HepG2 (cell line): ENCODE data around the gene LSM10. TPM values are rescaled to one million over a fixed set of nuclear protein-coding genes. Genes with fewer than 3 reads are reported as not detected.

Experiments used
- ATAC-seq: fragments of 200-7000 bp; cut with Tn5 transposase; 3 replicates; pipeline ENCODE4 v1.9.1; 2020; ENCODE audit warnings: mild to moderate bottlenecking, moderate library complexity
- BruUV-seq: library from RNA; stranded (reverse); fragments of 400-500 nt; replicated peaks from 2 replicates; lab custom pipeline; 2021; lab: Mats Ljungman, UMichigan
- CTCF ChIA-PET: fragments of 300-600 bp; formaldehyde crosslinking; extraction: SDS; loops from one replicate; lab custom pipeline; 2021; ENCODE audit warnings: low total read pairs, inconsistent platforms, low intra/inter-chr PET ratio; lab: Yijun Ruan, JAX
- POLR2A ChIA-PET: fragments of 350-600 bp; sonication (Branson Sonifier 250); formaldehyde crosslinking; loops from one replicate; lab custom pipeline; 2020; ENCODE audit warnings: antibody characterized with exemption, inconsistent platforms; lab: Yijun Ruan, JAX
- DNase-seq: peaks from one replicate; pipeline ENCODE4 v3.0.0-alpha.2; 2015; ENCODE audit warnings: low spot score
- FAIRE-seq: peaks from 3 replicates; lab custom pipeline; 2011; peaks lifted over from hg19 to GRCh38; lab: Jason Lieb, UNC
- H2AFZ ChIP-seq: one replicate; pipeline ENCODE4 v1.6.1; 2011; ENCODE audit warnings: low read length, inconsistent platforms
- H3K27ac ChIP-seq: fragments of 300-600 bp; 3 replicates; pipeline ENCODE4 v1.8.0; 2011; ENCODE audit warnings: mixed run types, mild to moderate bottlenecking, mixed read lengths, low read length, inconsistent platforms; ENCODE audit not compliant: insufficient read depth; ENCODE audit errors: extremely low read length
- H3K27me3 ChIP-seq, 2 experiments: fragments of 200-600 bp in 1 of 2; 2 replicates in 1 of 2; 3 replicates in 1 of 2; pipeline versions ENCODE4 v1.6.0 to v1.8.0; 2011; ENCODE audit warnings: low read length in 2 of 2, mild to moderate bottlenecking in 2 of 2, moderate library complexity in 2 of 2, inconsistent platforms in 1 of 2; ENCODE audit not compliant: insufficient read depth in 2 of 2, control insufficient read depth in 1 of 2
- H3K36me3 ChIP-seq, 2 experiments: fragments of 200-600 bp in 1 of 2; replicated peaks in 1 of 2; 2 replicates in 1 of 2; 3 replicates in 1 of 2; pipeline versions ENCODE4 v1.5.1 to v1.8.0; 2011; ENCODE audit warnings: low read length in 2 of 2, inconsistent platforms in 1 of 2; ENCODE audit not compliant: insufficient read depth in 2 of 2, control insufficient read depth in 1 of 2
- H3K4me1 ChIP-seq: 2 replicates; pipeline ENCODE4 v1.5.1; 2012; ENCODE audit warnings: low read length, inconsistent platforms; ENCODE audit not compliant: insufficient read depth
- H3K4me2 ChIP-seq: 2 replicates; pipeline ENCODE4 v1.6.0; 2011; ENCODE audit warnings: low read depth, low read length, inconsistent platforms
- H3K4me3 ChIP-seq, 3 experiments: fragments of 200-600 bp in 1 of 3; sonication (generic), shearing (Covaris generic) in 1 of 3; replicated peaks in 1 of 3; 2 replicates each; pipeline ENCODE4 v1.5.1; 2011 to 2016; ENCODE audit warnings: low read length in 3 of 3, inconsistent platforms in 2 of 3, low read depth in 2 of 3, mild to moderate bottlenecking in 2 of 3, control low read depth in 1 of 3, mixed read lengths in 1 of 3; ENCODE audit not compliant: insufficient read depth in 1 of 3
- H3K79me2 ChIP-seq: one replicate; pipeline ENCODE4 v1.6.1; 2011; ENCODE audit warnings: low read length, inconsistent platforms; ENCODE audit not compliant: insufficient read depth
- H3K9ac ChIP-seq: 2 replicates; pipeline ENCODE4 v1.6.0; 2011; ENCODE audit warnings: mild to moderate bottlenecking, low read depth, low read length, inconsistent platforms; ENCODE audit not compliant: insufficient read depth
- H3K9me3 ChIP-seq: 2 replicates; pipeline ENCODE4 v1.5.1; 2012; ENCODE audit warnings: mild to moderate bottlenecking, low read length
- H4K20me1 ChIP-seq: 2 replicates; pipeline ENCODE4 v1.6.0; 2011; ENCODE audit warnings: inconsistent platforms, mild to moderate bottlenecking, low read length, moderate library complexity; ENCODE audit not compliant: insufficient read depth
- EHMT2 ChIP-seq: fragments of 200-600 bp; sonication (generic); IDR thresholded peaks from 2 replicates; pipeline ENCODE4 v1.7.0; 2017; ENCODE audit warnings: antibody characterized with exemption, low read depth, low read length, borderline replicate concordance
- IKZF1 ChIP-seq: fragments of 450-650 bp; IDR thresholded peaks from 2 replicates; pipeline ENCODE4 v1.7.1; 2016
- IRF2 ChIP-seq: IDR thresholded peaks from 2 replicates; pipeline ENCODE4 v1.6.1; 2018; ENCODE audit warnings: missing genetic modification reagents, missing compliant biosample characterization
- RXRB ChIP-seq: IDR thresholded peaks from 2 replicates; pipeline ENCODE4 v1.6.1; 2016; ENCODE audit warnings: borderline replicate concordance, missing genetic modification reagents, missing compliant biosample characterization
- SAFB2 ChIP-seq: sonication (generic); formaldehyde crosslinking; IDR thresholded peaks from 2 replicates; pipeline ENCODE4 v1.5.1; 2020; ENCODE audit warnings: missing genetic modification reagents, low read depth, mild to moderate bottlenecking, borderline replicate concordance
- SALL2 ChIP-seq: sonication (generic); formaldehyde crosslinking; IDR thresholded peaks from 2 replicates; pipeline ENCODE4 v1.8.1; 2023; ENCODE audit warnings: mild to moderate bottlenecking, missing genetic modification reagents, inconsistent platforms
- ZBTB3 ChIP-seq: sonication (generic); formaldehyde crosslinking; IDR thresholded peaks from 2 replicates; pipeline ENCODE4 v1.4.0; 2020; ENCODE audit warnings: low read depth, mild to moderate bottlenecking, moderate library complexity, missing genetic modification reagents, borderline replicate concordance
- ZMAT3 ChIP-seq: sonication (generic); formaldehyde crosslinking; conservative IDR thresholded peaks from 2 replicates; pipeline ENCODE4 v1.7.0; 2021; ENCODE audit warnings: missing genetic modification reagents
- ZNF331 ChIP-seq: sonication (generic); formaldehyde crosslinking; IDR thresholded peaks from 2 replicates; pipeline ENCODE4 v1.4.0; 2020; ENCODE audit warnings: missing genetic modification reagents
- ZNF652 ChIP-seq: IDR thresholded peaks from 2 replicates; pipeline ENCODE4 v1.6.1; 2016; ENCODE audit warnings: low read depth, borderline replicate concordance
- ZSCAN29 ChIP-seq: sonication (generic); formaldehyde crosslinking; conservative IDR thresholded peaks from 2 replicates; pipeline ENCODE4 v1.4.0; 2020; ENCODE audit warnings: mild to moderate bottlenecking, missing genetic modification reagents
- WGBS: methylation state at CpG from one replicate; pipeline ENCODE4 v1.1.6; 2017; ENCODE audit warnings: low lambda C conversion rate; 5-methylcytosine and 5-hydroxymethylcytosine counted together
- in situ Hi-C: cut with HindIII; loops from 2 replicates; pipeline ENCODE4 v1.10.0; 2017; ENCODE audit warnings: low pct_unique_long_range_greater_than_20kb; ENCODE audit not compliant: extremely low pct_ligation_motif_present
- intact Hi-C: fragments of 100-400 bp; cut with micrococcal nuclease; formaldehyde crosslinking; loops from one replicate; pipeline ENCODE4 v1.10.0; 2022; ENCODE audit not compliant: unreplicated experiment
- polyA plus RNA-seq, 8 experiments: library from polyadenylated mRNA; depleted of rRNA in 3 of 8; stranded (reverse) in 7 of 8; unstranded in 1 of 8; fragments of >200 nt; fragmentation: Illumina TruSeq in 4 of 8; extraction: Trizol in 4 of 8; gene quantifications; 2 replicates each; pipeline versions ENCODE4 v1.2.1 to v1.2.3, GENCODE V29; 2011 to 2016; ENCODE audit warnings: low read depth in 4 of 8, missing spikeins in 1 of 8, mixed read lengths in 1 of 8; ENCODE audit not compliant: insufficient read depth in 1 of 8
- total RNA-seq, 5 experiments: library from RNA; depleted of rRNA; stranded (reverse); fragments of >200 nt; fragmentation: Illumina TruSeq; extraction: Trizol; gene quantifications; 2 replicates each; pipeline ENCODE4 v1.2.3, GENCODE V29; 2016; ENCODE audit warnings: low read depth in 1 of 5
- TF ChIP-seq, protein P1 (sequence below): sonication (generic); formaldehyde crosslinking; IDR thresholded peaks from 2 replicates; pipeline ENCODE4 v1.9.0; 2022; ENCODE audit warnings: low read depth, missing genetic modification reagents
- TF ChIP-seq, protein P2 (sequence below): sonication (generic); formaldehyde crosslinking; IDR thresholded peaks from 2 replicates; pipeline ENCODE4 v1.4.0; 2020; ENCODE audit warnings: missing genetic modification reagents, borderline replicate concordance
- TF ChIP-seq, protein P3 (sequence below): sonication (generic); formaldehyde crosslinking; IDR thresholded peaks from 2 replicates; pipeline ENCODE4 v1.8.0; 2022; ENCODE audit warnings: missing genetic modification reagents, low read depth, mild to moderate bottlenecking, borderline replicate concordance

The LSM10 gene
- total and polyA plus RNA-seq, 2 of the 13 experiments (the other 11 are each of a cell fraction or from before 2014, with no cell fraction given): 14.0 to 52.0 TPM

DNA sequence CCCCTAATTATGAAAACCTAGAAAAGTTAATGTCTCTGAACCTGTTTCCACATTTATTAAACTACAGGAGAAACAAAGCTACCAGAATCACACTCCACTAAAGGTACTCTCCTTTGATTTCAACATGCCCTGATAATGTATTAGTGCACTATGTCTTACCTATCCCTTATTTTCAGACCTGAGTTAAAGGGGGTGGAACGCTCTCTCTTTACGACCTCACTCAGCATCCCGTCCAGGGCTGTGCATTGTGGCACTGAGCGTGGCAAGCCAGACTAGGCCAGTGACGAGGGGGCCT, 678 bp downstream of the LSM10 start:
- Histone ChIP-seq H3K4me1 (peaks cover 35% of the 10 kb centered on the region), H3K4me3 (peak overlapping the region; percentile 87 to 92 (median 91)), H3K4me2 (peak overlapping the region; percentile 81)
- POLR2A ChIA-PET: interaction anchor here (0.8 to 8.5 kb wide), 5 partner anchors 9 to 90 kb away, joined by 3 to 391 read pairs (median 5); partner anchors contain the start of genes MRPS15 and STK40
- TF ChIP-seq SAFB2 (CRISPR knock-in tag): 0 out of 2 replicates have a peak, but pooled peaks have one; percentile 10
- 0 out of 2 replicates have a peak, but pooled peaks have one; percentile 5 for TF ChIP-seq IRF2 (CRISPR knock-in tag)
- no peak for TF ChIP-seq ZMAT3
- TF ChIP-seq, all 625 proteins: peak for 2
- intact Hi-C loops: loop anchor here (1.0 kb wide), 1 partner anchor 11 kb away; no protein-coding TSS in a partner anchor
- FAIRE-seq (no peak), ATAC-seq (no peak; the same call in 2 of the 3 replicates), DNase-seq (no peak)
- Histone ChIP-seq H3K9ac (peak overlapping the region; percentile 94), H4K20me1 (no peaks in the 10 kb centered on the region), H3K9me3 (no peaks in the 10 kb centered on the region), H3K27me3 (no peaks in the 10 kb centered on the region; a peak in 1 of 5 replicates), H3K27ac (peak overlapping the region; percentile 80), H3K79me2 (peaks cover 15% of the 10 kb centered on the region), H3K36me3 (peaks cover 5 to 19% of the 10 kb centered on the region in 2 experiments; a peak in 4 of 5 replicates), H2AFZ (no peak overlapping the region)
- CTCF ChIA-PET: no interaction called here
- 0% methylated on average over 4 of the region's 5 CpGs for WGBS
- in situ Hi-C loops: no loop called here
- BruUV-seq: no TSS peak

DNA sequence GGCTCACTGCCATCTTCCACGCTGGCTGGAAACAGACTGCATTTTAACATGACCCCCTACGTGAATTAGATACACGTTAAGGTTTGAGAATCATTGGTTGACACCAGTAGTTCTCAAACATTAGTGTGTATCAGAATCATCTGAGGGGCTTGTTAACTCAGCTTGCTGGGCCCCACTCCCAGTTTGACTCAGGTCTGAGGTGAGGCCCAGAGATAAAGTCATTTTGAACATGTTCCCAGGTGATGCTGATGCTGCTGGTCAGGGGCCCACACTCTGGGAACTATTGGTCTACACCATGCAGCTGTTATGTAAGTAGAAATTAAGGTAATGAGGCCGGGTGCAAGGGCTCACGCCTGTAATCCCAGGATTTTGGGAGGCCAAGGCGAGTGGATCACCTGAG, 1.3 kb downstream of the LSM10 start:
- no peak for FAIRE-seq
- Histone ChIP-seq H3K36me3 (peaks cover 5 to 24% of the 10 kb centered on the region in 2 experiments; a peak in 4 of 5 replicates), H3K9me3 (no peaks in the 10 kb centered on the region), H3K79me2 (peaks cover 15% of the 10 kb centered on the region), H3K4me3 (peak overlapping the region in 1 of 3 experiments; percentile 92; a peak in 2 of 6 replicates), H3K9ac (no peak overlapping the region; the same call in 1 of the 2 replicates), H3K4me2 (peak overlapping the region; percentile 81), H3K27me3 (no peaks in the 10 kb centered on the region; a peak in 1 of 5 replicates), H4K20me1 (no peaks in the 10 kb centered on the region), H3K27ac (no peak overlapping the region), H3K4me1 (peaks cover 30% of the 10 kb centered on the region), H2AFZ (no peak overlapping the region)
- intact Hi-C loops: no loop called here
- ChIA-PET CTCF (no interaction called here), POLR2A (interaction anchor here (8.5 kb wide), 1 partner anchor 8 kb away, joined by 391 read pairs; the partner anchor contains the start of gene STK40)
- WGBS: 85% methylated on average over 6 of the region's 6 CpGs
- BruUV-seq: TSS peak; percentile 53
- no peak for DNase-seq
- ATAC-seq: no peak
- in situ Hi-C loops: no loop called here
- TF ChIP-seq IKZF1 (no peak), ZNF652 (CRISPR knock-in tag) (no peak), RXRB (CRISPR knock-in tag) (no peak), ZNF331 (CRISPR knock-in tag) (no peak), ZBTB3 (CRISPR knock-in tag) (no peak), ZSCAN29 (no peak), EHMT2 (no peak), SALL2 (no peak)
- TF ChIP-seq, protein P1, sequence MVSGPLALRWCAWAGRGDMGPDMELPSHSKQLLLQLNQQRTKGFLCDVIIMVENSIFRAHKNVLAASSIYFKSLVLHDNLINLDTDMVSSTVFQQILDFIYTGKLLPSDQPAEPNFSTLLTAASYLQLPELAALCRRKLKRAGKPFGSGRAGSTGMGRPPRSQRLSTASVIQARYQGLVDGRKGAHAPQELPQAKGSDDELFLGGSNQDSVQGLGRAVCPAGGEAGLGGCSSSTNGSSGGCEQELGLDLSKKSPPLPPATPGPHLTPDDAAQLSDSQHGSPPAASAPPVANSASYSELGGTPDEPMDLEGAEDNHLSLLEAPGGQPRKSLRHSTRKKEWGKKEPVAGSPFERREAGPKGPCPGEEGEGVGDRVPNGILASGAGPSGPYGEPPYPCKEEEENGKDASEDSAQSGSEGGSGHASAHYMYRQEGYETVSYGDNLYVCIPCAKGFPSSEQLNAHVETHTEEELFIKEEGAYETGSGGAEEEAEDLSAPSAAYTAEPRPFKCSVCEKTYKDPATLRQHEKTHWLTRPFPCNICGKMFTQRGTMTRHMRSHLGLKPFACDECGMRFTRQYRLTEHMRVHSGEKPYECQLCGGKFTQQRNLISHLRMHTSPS (CRISPR knock-in tag): no peak
- TF ChIP-seq, protein P2, sequence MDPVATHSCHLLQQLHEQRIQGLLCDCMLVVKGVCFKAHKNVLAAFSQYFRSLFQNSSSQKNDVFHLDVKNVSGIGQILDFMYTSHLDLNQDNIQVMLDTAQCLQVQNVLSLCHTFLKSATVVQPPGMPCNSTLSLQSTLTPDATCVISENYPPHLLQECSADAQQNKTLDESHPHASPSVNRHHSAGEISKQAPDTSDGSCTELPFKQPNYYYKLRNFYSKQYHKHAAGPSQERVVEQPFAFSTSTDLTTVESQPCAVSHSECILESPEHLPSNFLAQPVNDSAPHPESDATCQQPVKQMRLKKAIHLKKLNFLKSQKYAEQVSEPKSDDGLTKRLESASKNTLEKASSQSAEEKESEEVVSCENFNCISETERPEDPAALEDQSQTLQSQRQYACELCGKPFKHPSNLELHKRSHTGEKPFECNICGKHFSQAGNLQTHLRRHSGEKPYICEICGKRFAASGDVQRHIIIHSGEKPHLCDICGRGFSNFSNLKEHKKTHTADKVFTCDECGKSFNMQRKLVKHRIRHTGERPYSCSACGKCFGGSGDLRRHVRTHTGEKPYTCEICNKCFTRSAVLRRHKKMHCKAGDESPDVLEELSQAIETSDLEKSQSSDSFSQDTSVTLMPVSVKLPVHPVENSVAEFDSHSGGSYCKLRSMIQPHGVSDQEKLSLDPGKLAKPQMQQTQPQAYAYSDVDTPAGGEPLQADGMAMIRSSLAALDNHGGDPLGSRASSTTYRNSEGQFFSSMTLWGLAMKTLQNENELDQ (CRISPR knock-in tag): no peak
- TF ChIP-seq, protein P3, sequence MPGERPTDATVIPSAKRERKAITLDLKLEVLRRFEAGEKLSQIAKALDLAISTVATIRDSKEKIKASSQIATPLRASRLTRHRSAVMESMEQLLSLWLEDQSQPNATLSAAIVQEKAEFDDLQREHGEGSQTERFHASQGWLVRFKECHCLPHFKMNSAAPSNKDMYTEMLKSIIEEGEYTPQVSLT (CRISPR knock-in tag): no peak
